GM21737 (cell line): ENCODE measurements around the gene NCKAP5L.

Experiments
- ATAC-seq: cut with Tn5 transposase; IDR thresholded peaks from one replicate; pipeline ENCODE4 v1.9.1; 2021; ENCODE audit warnings: mild to moderate bottlenecking, moderate library complexity; ENCODE audit not compliant: unreplicated experiment

Gene NCKAP5L

GRCh38 chr12:49744363-49744885, 83.8 kb downstream of the NCKAP5L start:
- ATAC-seq = no peak

DNA sequence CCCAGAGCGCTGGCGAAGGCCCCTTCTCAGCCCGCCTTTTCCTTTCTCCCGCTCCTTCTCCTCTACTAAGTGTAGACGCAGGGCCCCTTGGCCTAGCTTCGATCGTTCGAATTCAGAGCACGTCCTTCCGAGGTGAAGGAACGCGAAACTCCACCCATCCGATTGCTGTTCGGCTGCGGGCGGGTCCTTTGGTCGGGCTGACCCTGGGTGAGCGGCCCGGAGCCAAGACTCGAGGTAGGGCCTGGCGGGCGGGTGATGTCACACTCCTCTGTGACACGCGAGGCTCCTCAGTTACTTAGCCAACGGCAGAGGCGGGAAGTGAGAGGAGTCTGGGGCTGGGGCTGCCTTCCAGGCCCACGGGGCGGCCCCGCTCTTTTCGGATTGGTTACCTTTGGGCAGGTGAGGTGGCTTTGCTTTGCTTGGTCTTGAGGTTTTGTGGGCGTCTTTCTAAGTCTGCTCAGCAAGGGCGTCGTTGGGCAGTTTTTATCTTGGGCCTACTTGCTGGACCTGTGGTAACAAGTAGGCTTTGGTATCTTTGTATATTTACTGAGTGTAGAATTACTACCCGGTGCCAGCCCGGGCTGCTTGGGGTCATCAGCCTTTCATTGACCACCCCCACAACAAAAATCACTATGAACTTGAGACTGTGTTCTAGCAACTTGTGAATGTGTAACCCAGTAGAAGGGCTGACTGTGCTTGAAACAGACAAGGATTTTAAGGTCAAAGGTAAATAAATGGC, 86.2 kb downstream of the NCKAP5L start:
- ATAC-seq = peak; percentile 60
